ENCODE measurements around the gene RABGAP1L. TPM values are rescaled to one million over a fixed set of nuclear protein-coding genes. Genes with fewer than 3 reads are reported as not detected.

The RABGAP1L gene
- total RNA-seq, 4 donors from 2014 or later: 39.9 to 77.4 (median 48.7) TPM

DNA sequence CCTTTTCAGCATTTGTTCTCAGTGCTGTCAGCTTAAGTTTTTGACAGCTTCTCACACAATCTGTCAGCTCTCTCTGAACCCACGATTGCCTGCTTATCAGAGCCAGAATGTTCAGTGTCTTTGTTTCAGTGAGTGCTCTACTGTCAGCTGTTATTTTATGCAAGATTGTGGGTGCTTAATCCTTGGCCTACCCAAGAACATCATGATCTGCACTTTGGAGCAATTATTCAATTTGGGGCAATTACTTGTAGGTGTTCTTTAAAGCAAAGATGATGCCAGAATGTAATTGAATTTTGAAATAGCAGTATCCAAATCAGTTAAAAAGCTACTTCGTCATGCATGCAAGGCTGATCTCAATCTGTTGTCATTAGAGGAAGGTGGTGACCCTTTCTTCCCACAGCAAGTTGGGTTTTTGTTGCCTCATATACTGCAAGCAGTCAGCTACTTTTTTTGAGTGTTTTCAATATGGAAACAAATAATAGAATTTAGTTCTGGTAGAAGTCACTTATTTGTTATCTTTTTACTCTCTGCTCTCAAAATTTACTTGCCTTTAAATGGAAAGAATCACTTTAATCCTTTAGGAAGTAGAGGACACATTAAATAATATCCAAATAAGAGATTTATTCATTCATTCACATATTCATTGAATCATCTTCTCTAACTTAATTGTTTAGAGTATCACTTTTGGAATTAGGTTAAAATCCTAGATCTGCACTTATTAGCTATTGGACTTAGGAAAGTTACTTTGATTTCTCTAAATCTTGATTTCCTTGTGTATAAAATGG is 586.9 kb downstream of the RABGAP1L start:
- TF ChIP-seq, protein P1, sequence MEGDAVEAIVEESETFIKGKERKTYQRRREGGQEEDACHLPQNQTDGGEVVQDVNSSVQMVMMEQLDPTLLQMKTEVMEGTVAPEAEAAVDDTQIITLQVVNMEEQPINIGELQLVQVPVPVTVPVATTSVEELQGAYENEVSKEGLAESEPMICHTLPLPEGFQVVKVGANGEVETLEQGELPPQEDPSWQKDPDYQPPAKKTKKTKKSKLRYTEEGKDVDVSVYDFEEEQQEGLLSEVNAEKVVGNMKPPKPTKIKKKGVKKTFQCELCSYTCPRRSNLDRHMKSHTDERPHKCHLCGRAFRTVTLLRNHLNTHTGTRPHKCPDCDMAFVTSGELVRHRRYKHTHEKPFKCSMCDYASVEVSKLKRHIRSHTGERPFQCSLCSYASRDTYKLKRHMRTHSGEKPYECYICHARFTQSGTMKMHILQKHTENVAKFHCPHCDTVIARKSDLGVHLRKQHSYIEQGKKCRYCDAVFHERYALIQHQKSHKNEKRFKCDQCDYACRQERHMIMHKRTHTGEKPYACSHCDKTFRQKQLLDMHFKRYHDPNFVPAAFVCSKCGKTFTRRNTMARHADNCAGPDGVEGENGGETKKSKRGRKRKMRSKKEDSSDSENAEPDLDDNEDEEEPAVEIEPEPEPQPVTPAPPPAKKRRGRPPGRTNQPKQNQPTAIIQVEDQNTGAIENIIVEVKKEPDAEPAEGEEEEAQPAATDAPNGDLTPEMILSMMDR (IDR thresholded peaks at IDR 0.05; ENCODE audit: low read depth): no peak

- TF ChIP-seq, protein P1 (IDR thresholded peaks at IDR 0.05; ENCODE audit: low read depth): no peak
Measured at GRCh38 chr1:174747613-174748012, 588.3 kb downstream of the RABGAP1L start.

GRCh38 chr1:174748586-174748985 is 589.3 kb downstream of the RABGAP1L start:
- TF ChIP-seq, protein P1 (IDR thresholded peaks at IDR 0.05; ENCODE audit: low read depth): no peak

- TF ChIP-seq, protein P1 (IDR thresholded peaks at IDR 0.05; ENCODE audit: low read depth): no peak
Measured at GRCh38 chr1:174753131-174753530, 593.8 kb downstream of the RABGAP1L start.

DNA sequence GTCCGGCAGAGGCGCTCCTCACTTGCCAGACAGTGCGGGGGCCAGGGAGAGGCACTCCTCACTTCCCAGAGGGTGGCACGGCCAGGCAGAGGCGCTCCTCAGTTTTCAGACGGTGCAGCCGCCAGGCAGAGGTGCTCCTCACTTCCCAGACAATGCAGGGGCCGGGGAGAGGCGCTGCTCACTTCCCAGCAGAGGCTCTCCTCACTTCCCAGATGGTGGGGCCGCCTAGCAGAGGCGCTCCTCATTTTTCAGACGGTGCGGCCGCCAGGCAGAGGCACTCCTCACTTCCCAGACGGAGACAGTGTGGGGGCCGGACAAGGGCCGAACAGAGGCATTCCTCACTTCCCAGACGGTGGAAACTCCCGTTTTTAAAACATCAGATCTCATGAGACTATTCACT is 602.0 kb downstream of the RABGAP1L start:
- TF ChIP-seq, protein P1 (IDR thresholded peaks at IDR 0.05; ENCODE audit: low read depth): no peak

DNA sequence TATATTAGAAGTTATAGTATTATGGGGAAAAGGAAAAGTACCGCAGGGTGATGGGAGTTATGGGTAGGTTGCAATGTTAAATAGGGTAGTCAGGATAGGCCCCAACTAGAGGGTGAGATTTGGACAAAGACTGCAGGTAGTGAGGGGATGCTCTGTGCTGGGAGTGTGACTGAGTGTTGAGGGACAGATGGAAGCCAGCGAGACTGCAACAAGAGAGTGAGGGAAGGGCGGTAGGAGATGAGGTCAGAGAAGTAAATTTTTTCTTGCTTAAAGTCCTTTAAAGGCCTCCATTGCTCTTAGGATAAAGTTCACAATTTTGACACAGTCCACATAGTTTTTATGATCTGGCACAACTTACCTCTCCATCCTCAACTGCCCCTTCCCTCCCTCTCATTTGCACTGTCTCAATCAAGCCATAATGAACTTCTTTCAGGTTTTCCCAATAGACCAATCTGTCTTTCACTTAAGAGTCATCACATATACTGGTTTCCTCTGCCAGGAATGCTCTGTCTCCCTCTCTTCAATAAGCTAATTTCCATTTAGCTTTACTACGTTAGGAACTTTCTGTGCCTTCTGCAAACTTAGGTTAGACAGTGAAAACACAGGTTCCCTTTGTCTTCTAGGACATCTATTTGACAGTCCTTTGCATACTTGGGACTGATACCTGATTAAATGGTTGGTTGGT is 602.7 kb downstream of the RABGAP1L start:
- TF ChIP-seq, protein P1 (IDR thresholded peaks at IDR 0.05; ENCODE audit: low read depth): no peak

GRCh38 chr1:174764191-174764590 is 604.9 kb downstream of the RABGAP1L start:
- TF ChIP-seq, protein P1 (IDR thresholded peaks at IDR 0.05; ENCODE audit: low read depth): no peak

Data from subcutaneous adipose tissue (tissue), 4 donors.